Measurements from ENCODE around the gene SCAI.

- no peak for TF ChIP-seq CTCF (conservative IDR thresholded peaks at IDR 0.05; ENCODE audit: low read length)
- no peak for TF ChIP-seq EZH2phosphoT487 (IDR thresholded peaks at IDR 0.05; ENCODE audit: borderline replicate concordance, low read depth, low read length)
Observed at GRCh38 chr9:125142560-125143376, 560 bp downstream of the SCAI start.

All from OCI-LY7 (cell line).